HL-60/S4 (cell line): ENCODE results near the gene NDEL1.
"Not testable (repeated sequence)": the region's sequence is repeated elsewhere in the genome, so short reads cannot be mapped to it uniquely, and the experiment has no call there.

Experiments
- in situ Hi-C: fragments of 300-500 bp; cut with MboI; formaldehyde crosslinking; loops from 2 replicates; pipeline ENCODE4 v1.14.3; 2022; ENCODE audit warnings: low sequenced_read_pairs

Gene NDEL1, protein sequence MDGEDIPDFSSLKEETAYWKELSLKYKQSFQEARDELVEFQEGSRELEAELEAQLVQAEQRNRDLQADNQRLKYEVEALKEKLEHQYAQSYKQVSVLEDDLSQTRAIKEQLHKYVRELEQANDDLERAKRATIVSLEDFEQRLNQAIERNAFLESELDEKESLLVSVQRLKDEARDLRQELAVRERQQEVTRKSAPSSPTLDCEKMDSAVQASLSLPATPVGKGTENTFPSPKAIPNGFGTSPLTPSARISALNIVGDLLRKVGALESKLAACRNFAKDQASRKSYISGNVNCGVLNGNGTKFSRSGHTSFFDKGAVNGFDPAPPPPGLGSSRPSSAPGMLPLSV

GRCh38 chr17:8435245-8436168 lies at the start of gene NDEL1:
Gene NDEL1 (plus strand): TSS chr17:8435884. CDS start chr17:8444272, 8,388 bp downstream.
- in situ Hi-C loops = no loop called here

DNA sequence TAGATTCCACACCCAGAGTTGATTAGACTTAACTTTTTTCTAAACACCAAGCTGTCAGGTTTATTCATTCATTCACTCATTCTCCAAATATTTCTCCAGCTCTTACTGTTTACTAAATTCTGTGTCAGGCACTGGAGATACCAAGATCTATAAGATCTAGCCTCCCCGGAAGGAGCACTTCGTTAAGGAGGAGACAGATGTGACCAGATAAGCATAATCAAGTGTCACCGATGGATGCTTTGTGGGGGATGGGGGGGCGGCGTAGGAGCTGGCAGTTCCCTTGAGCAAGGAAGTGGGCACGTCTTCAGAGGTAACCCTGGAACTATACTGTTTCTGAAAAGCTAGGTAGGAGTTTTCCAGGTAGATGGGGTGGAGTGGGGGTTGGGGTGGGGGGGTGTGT lies 48.8 kb upstream of the NDEL1 start:
- in situ Hi-C loops = no loop called here

DNA sequence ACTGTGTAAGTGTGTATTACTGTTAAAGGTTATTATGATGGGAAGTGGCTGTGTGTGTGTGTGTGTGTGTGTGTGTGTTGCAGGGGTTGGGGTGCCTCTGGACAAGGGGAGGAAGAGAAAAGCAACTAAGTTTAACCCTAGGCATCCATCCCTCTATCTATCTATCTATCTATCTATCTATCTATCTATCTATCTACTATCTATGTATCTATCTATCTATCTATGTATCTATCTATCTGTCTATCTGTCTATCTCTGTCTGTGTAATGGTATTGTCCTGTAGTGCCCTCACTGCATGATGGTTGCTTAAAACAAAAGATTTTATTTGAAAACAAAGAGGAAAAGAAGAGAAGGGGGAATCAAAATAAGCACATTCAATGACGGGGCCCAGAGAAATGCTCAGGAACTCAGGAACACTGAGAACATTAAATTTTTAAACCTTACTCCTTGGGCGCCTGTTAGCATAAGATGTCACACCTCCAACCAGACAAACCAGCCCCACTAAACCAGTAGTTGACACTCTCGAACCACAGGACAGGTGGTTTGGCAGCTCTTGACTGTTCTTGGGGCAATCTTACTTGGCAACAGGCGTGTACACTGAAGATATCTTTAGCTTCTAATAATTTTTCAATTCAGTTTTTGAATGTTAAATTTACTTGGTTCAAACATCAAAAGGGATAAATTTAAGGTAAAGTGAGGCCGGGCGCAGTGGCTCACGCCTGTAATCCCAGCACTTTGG lies 47.6 kb upstream of the NDEL1 start:
- in situ Hi-C loops = no loop called here

DNA sequence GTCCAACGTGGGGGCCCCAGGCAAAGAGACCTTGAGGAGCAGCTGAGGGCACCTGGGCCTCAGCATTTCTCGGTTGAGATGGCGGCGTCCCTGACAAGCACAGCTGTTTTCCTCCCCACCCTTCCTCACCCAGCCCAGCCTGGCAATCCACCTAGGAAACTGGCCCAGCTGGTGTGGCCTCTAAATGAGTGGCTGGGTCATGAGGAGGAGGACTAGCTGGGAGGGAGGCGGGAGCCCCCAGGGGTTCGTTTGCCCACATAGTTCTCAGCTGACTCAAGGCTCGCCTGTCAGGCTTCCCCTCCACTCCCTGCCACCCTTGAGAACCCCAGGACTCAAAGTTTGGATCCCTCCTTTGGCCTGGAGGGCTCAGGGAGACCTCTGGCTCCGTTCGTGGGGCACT lies 44.0 kb upstream of the NDEL1 start:
- in situ Hi-C loops = no loop called here

DNA sequence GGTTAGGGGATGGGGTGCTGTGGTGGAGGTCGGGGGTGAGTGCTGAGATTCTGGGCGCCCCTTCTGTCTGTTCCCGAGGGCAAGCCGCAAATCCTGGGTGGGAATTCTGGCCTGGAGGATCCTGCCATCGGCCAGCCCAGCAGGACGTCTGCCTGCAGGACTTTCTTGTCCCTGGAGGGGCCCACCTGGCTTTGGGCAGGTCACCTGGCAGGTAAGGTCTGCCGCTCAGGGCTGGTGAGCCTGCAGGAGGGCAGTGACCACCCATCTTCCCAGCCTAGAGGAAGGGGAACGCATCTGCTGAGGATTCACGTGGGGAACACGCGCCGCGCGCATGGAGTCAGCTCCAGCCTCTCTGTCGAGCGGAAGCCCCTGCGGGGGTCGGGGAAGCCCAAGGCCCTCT lies 43.4 kb upstream of the NDEL1 start:
- in situ Hi-C loops = no loop called here

DNA sequence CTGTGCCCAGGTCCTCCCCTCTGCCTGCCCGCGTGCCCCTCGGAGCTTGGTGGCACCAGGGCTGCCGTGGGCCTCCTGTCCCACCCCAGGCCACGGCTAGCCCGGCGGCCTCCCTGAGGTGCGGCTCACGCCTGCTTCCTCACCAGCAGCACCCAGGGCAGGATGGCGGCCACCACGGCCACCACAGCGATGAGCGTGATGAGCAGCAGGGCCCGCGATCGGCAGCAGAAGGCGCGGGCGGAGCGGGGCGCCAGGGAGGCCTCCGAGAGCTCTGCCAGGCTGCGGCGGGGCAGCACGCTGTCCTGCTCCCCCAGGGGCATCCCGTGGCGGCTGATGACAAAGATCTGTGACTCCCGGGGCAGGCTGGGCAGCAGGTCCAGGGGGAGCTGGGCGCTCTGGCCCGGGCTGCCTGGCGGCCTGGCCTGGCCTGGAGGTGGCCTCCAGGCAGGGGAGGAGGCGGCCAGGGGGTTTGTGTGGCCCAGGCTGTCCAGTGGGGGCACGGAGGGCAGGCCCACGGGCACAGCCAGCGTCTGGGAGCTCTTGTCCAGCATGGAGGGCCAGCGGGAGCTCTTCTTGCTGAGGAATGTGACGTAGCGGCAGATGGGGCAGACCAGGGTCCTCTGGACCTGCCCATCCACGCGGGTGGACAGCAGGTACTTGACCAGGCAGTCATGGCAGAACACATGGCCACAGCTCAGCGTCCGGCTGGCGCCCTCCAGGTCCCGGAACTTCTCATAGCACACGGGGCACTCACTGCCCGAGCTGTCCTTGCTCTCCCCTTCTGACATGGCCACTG lies 42.8 kb upstream of the NDEL1 start:
- in situ Hi-C loops = no loop called here

DNA sequence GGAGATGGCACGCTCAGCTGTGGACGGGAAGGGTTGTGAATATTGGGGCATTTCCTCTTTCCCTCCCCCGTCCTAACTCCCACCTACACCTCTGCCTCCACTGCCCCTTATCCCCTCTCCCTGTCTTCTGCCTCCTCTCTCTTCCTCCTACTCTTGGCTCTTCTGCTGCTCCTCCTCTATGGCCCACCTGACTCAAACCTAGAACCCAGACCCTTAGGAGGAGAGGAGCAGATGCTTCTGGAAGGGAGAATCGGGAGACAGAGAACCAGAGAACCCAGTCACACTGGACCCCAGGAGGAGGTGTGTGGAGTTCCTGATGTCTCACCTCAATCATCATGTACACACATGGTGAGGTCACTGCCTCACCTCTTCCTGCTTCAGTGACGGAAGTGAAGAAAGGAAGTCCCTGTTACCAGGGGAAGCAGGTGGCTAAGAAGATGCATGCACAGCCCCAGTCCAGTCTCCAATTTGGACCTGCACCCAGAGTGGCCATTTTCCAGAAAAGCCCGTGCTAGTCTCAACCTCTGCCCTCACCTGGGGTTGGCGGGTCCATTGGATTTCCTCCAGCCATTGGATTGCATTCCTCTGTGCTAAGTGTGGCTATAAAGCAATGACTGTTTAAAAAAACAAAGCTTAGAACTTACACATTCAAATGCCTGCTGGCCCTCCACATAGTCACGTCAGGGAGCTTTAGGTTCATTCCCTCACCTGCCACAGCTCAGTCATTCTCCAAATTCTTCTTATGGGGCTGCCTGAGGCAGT lies 42.0 kb upstream of the NDEL1 start:
- in situ Hi-C loops = no loop called here

GRCh38 chr17:8394497-8394896 lies 41.2 kb upstream of the NDEL1 start:
- in situ Hi-C loops = not testable (repeated sequence)

DNA sequence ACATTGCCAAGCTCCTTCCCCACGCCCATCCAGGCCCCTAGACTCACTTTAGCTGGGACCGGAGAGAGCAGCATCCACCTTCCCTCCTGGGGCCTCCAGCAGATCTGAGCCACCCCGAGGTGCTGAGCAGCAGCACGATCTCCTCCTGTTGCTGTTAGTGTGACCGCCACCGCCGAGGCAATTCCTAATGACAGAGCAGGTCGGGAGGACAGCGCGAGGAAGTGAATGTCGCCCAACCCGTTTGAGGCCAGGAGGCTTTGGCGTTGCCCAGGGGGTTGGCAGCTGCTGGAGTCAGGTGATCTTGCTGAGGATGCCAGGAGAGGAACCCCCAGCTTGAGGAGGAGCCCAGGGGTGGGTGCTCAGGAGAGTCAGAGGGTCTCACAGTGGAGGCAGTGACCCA lies 38.0 kb upstream of the NDEL1 start, which contains the start of gene RNF222:
Gene RNF222, minus strand, starts transcription at position 192 of the 400 bp plus-strand sequence. CDS start 4,366 bp downstream, outside the sequence.
- in situ Hi-C loops = no loop called here

DNA sequence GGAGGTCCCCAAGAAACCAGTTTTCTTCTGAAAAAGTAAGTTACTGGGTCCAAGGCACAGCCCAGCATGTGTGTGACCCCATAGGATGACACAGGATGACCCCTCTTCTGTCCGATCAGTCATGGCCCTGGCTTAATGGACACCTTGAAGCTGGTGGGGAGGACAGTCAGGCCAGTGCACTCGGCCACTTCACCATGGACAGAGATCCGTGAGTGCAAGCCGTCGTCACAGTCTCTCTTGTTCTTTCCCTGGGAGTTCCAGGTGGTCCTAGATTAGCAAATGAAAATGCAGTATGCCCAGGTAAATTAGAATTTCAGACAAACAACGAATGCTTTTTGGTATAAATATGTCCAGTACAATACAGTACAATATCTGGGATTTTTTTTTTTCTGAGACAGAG lies 36.7 kb upstream of the NDEL1 start:
- in situ Hi-C loops = no loop called here

- in situ Hi-C loops = loop anchor here (25.0 kb wide), 1 partner anchor 336 kb away; the partner anchor contains the start of gene CCDC42
Observed at GRCh38 chr17:8401107-8401506, 34.6 kb upstream of the NDEL1 start.

- in situ Hi-C loops = loop anchor here (25.0 kb wide), 1 partner anchor 334 kb away; the partner anchor contains the start of gene CCDC42
Observed at GRCh38 chr17:8402921-8403536, 32.7 kb upstream of the NDEL1 start.

DNA sequence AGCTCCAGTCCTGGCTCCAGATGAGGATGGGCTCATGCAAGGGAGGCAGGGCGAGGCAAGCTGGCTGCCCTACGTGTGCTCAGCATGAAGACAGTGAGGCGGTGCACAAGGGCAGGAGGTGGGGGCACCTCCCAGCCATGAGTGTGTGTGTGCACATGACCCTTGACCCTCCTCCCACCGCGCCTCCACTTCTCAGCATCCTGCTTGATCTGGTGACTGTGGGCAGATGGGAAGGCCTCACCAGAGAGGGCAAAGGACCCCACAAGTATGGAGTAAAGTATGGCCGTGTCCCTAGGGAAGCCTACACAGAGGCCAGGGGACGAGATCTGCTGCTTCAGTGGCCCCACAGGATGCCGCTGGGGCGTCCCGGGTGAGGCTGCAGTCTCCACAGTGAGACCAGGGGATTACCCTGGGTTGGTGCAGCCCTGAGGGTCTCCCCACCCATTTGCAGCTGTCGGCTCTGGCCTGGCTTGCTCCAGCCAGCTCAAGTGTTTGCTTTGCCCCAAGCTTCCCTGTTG lies 30.1 kb upstream of the NDEL1 start:
- in situ Hi-C loops = loop anchor here (25.0 kb wide), 1 partner anchor 332 kb away; the partner anchor contains the start of gene CCDC42

DNA sequence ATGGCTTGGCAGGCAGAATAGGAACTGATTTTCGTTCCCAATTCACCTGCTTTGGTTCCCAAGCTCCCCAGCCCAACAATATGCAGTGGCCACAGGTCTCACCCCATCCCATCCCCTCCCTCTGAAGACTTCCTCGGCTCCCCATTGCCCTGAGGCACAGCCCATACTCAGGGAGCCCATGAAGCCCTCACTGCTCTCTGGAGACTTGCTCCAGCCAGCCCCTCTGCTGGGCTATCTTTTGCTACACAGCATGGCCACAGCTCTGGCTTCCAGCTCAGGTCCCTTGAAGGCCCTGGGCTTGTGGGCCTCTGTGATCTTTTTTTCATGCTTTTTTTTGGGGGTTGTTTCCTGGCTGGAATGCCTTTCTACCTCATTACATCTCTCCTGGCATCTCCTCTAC lies 29.5 kb upstream of the NDEL1 start:
- in situ Hi-C loops = loop anchor here (25.0 kb wide), 1 partner anchor 331 kb away; the partner anchor contains the start of gene CCDC42

- in situ Hi-C loops = loop anchor here (25.0 kb wide), 1 partner anchor 329 kb away; the partner anchor contains the start of gene CCDC42
Observed at GRCh38 chr17:8408371-8408770, 27.3 kb upstream of the NDEL1 start.

DNA sequence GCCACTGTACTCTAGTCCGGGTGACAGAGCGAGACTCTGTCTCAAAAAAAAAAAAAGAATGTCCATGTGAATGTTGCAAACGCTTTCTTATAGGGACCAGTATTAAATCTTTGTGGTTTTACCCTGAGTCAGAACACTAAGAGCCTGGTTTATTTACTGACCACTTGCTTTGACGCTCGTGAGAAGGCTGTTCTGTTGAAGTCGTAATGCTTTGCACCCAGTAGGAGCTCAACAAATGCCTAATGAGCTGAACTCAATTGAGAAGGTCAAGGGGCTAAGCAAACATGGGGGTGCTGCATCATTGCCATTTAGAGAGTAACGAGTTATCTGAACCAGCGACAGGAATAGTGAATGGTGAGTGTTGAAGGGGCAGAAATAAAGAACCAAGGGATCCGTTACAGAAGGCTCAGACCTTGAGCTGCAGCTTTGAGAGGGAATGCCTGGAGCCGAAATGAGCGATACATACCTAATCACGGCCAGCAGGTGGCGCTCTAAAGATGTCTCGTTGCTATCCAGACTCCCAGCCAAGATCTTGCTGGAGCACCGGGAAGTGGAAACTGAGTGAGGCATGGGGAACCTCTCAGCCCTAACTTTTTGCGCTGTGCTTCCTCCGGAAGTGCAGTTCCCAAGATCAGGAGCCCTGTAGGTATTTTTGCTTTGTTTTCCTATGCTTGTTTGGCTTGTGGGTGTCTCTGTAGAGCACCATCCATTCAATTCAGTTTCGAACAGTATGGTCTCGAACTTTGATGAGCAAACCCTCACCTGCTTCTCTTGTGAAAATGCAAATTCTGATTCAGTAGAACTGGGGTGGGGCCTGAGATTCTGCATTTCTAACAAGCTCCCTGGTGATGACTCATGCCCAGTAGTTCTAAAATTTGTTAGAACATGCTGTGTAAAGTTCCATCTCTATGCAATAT lies 25.5 kb upstream of the NDEL1 start:
- in situ Hi-C loops = loop anchor here (25.0 kb wide), 1 partner anchor 327 kb away; the partner anchor contains the start of gene CCDC42

DNA sequence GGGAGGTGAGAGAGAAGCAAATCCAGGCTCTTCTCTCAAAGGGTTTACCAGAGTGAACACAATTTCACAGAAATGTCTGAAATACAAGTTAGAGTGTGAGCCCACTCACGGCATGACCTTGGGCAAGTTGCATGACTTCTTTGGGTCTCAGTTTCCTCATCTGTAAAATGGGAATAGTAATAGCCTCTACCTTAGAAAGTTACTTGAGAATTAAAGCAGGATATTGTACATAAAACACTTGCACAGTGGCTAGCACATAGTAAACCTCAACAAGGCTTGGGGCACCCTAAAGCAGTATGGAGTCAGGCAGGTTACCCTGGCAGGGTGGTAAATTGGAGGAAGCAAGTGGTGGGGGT lies 24.8 kb upstream of the NDEL1 start:
- in situ Hi-C loops = loop anchor here (25.0 kb wide), 1 partner anchor 326 kb away; the partner anchor contains the start of gene CCDC42
